CD4-positive, alpha-beta T cell treated with Interleukin-17A for 1 hour (primary cell): ENCODE results near the gene DYNC2H1.
"Not testable (repeated sequence)": the region's sequence is repeated elsewhere in the genome, so short reads cannot be mapped to it uniquely, and the experiment has no call there.

ENCODE experiments used
- DNase-seq: peaks from one replicate; pipeline ENCODE4 v3.0.0-alpha.2; 2020

Gene DYNC2H1

DNA sequence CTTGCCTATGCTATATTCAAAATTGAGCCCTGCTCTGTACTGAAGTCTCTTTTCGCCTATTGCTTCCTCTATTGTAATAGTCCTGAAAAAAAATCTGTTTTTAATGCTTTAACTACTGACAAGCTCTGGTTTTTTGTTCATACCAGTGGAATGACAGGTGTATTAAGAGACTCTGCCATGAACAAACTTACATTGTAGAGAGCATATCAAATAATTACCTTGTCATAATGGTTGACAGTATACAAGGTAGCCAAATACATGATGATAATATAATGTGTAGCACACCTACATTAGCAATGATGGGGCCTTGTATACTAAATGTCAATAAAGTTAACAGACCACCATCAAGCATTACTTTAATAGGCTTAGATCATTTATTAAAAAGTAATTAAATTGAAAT lies 175.0 kb downstream of the DYNC2H1 start:
- DNase-seq = no peak

DNA sequence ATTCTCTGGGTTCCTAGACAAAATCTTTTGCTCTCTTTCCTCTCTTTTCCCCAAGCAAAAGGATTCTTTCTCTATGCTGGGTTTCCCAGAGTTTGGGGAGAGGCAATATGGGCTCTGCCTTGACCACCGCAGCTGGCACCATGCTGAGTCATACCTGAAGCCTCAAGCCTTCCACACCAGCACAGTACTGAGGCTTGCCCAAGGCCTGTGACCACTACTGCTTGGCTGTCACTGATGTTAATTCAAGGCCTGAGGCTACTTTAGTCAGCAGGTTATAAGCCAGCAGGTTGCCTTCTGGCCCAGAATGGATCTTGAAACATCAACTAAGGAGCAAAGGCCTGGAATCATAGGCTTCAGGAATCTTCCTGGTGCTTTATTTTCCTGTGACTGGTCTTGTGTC lies 185.3 kb downstream of the DYNC2H1 start:
- DNase-seq = no peak

DNA sequence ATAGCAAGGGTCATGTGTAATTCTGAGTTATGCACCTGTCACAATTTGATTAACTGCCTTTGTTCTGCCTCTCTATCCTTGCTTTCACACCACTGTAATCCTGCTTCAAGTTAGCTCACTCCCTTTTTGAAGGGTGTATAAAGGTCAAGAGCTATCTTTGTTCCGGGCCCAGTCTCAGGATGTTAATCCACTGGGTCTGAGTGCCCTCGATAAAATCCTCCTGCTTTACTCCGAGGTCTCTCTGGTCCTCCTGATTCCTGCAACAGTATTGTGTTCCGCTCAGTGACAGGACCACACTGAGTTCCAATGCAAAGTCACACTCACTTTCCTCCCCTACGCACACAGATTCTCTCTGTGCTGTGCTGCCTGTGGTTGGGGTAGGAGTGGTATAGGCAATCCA lies 186.5 kb downstream of the DYNC2H1 start:
- no peak for DNase-seq

DNA sequence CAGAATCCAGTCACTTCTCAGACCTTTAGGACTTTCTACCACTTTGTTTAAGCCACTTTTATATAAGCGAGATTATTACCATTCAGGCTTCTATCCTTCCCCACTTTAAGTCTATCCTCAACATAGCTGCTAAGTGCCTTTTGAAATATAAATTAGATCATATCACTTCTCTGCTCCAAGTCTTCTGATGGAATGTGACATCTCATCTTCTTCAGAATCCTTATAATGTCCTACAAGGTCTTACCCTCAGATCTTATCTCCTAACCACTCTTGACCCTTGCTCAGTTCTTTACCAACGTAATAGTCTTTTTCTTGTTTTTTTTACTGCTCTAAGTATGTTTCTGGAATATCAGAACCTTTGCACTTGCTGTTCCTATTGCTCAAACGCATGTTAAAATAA lies 188.7 kb downstream of the DYNC2H1 start:
- no peak for DNase-seq

DNA sequence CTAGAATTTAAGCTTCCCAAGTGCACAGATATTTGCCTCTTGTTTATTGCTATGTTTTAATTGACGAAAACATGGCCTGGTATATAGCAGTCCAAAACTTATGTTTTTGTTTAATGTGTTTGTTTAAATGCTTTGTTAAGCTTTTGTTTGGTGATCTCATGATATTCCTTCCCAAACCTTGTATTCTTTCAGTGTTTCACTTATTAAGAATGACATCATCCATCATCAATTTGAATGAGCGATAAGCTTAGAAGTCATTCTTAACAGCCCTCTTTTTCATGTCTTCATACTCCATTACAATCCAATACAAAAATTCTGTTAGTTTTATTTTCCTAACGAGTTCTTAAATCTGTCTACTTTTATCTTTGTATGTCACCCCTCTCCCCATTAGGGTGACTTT lies 206.0 kb downstream of the DYNC2H1 start:
- DNase-seq = no peak

DNA sequence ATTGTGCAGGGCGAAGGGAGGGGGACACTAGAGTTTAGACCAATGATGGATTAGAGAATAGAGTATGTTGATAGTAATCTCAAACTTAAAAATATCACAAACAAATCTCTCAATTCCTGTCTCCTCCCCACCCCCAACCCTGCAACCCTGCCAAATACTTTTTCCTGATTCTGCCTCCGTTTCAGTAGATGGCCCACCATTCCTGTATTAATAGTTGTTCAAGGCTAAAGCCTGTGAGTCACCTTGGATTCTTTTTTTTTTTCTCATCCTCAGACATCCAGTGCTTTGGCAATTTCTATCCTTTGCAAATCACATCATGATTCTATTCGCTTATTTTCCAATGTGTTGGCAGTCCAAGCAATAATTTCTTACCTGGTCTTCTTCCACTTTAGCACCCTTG lies 207.9 kb downstream of the DYNC2H1 start:
- DNase-seq = no peak

DNA sequence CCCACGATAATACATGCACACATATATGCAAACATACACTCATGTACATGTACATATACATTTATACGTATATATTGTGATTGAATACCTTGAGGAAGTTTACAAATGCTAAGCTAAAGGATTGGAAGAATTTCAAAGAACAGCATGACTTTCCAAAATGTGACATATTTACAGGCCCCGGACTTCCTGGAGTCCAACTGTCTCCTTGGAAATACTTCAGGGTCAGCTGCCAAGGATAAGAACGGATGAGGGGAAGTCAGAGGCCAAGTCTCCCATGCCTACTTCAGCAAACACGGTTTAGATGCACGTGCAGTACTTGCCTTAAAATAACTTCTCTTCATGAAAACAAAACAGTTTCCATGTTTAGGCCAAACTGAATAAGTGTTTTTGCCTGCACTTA lies 213.6 kb downstream of the DYNC2H1 start:
- no peak for DNase-seq

DNA sequence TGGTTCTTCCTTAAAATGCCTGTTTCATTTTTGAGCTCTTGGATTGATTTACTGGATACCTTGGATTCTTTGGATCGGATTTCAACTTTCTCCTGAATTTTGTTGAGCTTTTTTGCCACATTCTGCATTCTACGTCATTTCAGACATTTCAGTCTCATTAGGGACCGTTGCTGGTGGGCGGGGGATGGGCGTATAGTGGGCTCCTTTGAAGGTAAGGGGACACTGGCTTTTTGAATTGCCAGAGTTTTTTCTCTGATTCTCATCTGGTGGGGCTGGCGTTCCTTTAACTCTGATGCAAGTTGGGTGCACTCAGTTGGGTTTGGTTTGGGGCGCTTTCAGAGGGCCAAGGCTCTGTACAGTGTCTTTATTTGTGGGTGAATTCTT lies 216.5 kb downstream of the DYNC2H1 start:
- no peak for DNase-seq

DNA sequence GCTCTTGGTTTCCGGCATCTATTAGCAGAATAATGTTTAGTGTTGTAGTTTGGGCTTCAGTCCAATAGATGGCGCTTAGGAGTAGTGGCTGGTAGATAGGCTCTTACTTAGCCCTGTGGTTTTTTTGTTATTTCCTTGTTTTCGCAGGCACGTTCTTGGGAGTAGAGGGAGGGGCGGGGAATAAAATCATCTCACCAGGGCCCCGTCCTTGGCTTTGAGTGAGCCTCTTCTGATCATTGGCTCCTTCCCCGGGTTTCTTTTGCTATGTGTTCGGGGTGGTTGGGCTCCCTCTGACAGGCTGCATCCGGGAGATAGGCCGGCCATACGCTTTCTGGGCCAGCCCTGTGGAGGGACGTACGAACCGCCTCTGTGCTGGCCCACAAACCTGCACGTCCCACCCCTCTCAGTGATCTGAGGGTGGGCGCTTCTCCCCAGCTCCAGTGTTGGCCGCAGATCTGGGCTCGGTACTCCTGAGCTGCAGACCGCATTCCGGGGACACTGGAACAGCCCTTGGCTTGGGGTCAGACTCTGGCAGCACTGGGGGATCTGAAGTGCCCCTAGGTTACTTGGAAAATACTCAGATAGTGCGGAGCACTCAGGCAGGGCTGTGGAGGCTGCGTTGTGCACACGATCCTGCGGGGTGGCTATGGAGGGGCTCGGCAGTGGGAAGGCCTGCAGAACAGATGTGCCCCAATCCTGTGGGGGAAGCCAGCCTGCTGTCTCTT lies 217.0 kb downstream of the DYNC2H1 start:
- peak; percentile 68 for DNase-seq

DNA sequence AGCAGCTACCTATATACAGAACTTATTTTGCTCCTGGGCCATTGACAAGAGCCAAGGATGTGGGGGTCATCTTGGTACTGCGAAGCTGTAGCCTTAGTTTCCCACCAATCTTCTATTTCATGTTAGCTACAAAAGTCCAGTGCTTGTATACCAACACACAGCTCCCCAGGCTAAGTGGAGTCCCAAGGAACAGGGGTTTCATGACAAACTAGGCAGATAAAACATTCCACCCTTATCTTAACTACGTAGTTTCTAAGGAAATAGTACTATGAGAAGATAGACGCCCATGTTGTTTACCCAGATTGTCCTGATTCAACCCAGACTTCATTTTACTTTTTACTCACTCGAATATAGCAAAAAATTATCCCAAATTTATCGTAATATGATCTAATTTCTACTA lies 218.5 kb downstream of the DYNC2H1 start:
- no peak for DNase-seq

DNA sequence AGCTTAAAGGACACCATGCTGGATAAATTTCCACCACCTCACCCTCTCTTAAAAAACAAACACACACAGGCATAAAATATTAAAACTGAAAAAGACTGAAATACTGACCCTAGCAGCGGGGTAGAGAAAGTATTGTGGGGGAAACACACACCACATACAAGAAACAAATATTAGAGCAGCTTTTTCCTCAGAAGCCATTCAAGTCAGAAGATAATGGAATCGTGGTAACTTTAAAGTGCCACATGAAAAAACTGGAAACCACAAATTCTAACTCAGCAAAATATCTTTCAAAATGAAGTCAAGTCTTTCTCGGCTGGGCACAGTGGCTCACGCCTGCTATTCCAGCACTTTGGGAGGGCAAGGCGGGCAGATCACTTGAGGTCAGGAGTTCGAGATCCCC lies 223.2 kb downstream of the DYNC2H1 start:
- DNase-seq = no peak

DNA sequence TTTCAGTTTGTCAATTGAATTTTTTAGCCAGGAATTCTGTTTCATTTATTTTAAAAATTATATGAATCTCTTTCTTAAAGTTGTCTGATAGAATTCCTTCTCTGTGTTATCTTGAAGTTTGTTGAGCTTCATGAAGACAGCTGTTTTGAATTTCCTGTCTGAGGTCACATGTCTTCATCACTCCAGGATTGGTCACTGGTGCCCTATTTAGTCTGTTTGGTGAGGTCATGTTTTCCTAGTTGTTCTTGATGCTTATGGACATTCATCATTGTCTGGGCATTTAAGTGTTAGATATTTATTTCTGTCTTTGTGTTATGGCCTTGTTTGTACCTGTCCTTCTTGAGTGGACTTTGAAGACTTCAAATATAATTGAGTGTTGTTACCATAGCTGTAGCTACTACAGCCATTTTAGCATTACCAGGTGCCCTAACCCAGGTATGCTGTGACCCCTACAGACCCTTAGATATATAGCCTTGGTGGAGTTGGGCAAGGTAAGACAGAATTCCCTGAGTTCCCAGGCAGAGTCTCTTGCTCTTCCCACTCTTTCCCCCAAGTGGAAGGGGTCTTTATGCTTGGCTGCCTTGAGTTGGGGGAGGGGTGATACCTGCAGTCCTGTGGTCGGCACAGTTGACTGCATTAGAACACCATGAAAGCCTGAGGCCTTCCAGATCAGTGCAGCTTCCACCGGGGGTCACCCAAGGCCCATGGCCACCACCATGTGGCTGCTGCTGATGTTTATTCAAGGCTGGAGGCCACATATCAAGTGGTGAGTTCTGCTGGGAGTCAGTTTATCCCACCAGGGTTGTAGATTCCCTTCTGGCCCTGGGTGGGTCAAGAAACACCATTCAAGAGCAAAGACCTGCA lies 229.6 kb downstream of the DYNC2H1 start:
- DNase-seq = no peak

DNA sequence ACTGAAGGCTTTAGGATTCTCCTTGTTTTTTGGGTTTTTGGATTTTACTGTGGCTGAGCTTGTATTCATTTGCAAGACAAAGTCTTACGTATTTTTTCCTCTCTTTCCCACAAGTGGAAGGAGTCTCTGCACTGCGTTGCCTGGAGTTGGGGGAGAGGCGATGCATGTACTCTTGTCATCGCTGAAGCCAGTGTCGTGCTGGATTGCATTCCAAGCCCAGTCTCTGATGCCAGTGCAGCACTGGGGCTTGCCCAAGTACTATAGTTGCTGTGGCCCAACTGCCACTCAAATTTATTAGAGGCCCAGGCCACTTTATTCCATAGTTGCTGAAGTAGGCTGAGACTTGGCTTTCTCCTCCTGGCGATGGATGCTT lies 230.2 kb downstream of the DYNC2H1 start:
- no peak for DNase-seq

DNA sequence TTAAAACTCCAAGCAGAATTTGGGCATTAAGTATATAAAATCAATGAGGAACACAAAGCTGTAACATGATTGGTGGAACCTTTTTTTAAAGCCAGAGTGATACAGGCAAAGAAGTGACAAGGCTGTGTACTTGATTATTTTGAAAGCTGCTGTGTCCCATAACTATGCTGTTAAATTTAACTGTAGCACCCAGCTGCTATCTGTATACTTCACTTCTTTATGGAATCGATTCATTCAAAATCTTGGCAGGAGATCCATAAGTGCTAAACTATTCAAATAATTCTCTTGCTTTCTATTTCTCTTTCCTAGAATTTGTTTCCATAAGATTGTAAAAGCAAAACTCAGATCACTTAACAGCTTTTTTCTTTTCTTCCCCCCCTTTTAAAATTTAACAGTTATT lies 231.7 kb downstream of the DYNC2H1 start:
- no peak for DNase-seq

DNA sequence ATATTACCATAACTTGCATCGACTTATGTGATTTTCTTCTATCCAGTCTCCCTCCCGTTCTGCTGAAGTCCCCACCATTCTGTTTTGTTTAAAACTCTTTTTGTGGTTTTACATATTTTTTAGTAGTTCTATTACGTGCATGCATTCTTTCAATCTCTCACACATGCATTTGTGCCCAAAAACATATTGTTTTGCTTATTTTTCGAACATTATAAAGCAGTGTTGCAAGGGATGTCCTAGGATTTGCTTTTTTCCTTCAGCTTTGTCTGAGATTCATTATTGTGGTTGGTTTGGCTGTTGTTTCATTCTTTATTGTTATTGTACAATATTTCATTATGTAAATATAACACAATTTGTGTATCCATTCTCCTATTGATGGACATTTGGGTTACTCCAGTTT lies 235.7 kb downstream of the DYNC2H1 start:
- no peak for DNase-seq

DNA sequence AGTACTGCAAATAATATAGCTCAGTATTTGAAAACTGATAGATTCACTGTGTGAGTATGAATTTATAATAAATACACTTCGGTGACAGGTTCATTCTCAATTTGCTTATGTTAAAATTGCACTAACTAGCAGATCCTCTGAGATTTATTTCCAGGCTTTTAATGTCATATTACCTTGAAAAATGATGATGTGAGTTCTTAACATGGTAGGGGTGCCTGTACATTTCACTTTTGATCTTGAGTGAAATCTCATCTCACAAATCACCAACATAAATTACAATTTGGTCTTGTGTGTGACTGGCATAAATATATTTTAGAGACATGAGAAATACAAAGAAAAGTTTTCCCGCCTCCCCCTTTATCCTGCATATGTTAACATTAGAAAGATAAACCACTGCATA lies 240.4 kb downstream of the DYNC2H1 start:
- DNase-seq = no peak

DNA sequence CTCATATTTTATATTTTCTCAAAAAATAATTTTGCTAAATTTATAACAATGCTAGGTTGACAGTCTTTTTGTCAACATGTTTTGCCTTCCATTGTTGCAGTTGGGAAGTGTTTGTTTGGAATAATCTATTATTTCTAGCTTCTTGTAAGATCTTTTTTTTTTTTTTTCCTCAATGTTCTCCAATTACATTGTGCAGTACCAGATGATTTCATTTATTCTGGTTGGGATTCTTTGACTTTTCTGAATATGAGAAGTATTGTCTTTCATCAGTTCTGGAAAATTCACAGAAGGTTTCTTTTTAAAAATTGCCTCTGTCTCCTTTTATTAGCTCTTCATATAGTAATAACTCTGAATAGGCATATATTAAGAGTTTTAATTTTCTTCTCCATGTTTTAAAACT lies 245.4 kb downstream of the DYNC2H1 start:
- DNase-seq = no peak

DNA sequence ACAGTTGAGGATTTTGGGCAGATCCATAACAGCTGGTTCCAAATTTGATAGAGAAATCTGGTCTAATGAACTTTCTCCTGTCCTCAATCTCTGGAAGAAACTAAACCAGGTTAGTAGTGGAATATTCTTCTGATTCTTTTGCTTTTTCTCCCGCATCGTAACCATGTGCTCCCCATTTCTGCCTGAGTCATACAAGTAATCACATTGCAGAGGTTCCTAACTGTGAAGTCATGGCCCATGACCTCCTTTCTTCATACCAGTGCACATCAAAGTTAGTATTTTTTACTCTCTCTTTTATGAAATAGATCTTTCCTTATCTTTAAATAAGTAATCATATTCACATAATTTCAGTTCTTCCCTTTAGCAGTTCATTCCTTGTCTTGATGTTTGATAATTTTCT lies 249.0 kb downstream of the DYNC2H1 start:
- no peak for DNase-seq

DNA sequence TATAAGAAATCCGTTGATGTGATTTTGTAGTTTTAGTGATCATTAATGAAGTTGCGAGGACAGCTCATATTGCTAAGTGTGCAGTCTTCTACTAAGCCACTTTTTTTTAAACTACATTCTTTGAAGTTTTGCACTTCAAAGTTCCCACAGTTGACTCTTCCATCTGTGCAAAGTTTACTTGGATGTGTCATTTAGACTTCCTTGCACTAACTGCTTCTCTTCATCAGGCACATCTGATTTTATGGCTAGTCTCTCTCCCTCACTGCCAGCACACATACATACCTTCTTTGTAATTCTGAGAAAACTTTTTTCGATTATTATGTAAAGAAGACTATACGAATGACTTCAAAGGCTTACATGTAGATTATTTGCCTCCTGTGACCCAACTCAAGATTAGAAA lies 250.0 kb downstream of the DYNC2H1 start:
- no peak for DNase-seq

DNA sequence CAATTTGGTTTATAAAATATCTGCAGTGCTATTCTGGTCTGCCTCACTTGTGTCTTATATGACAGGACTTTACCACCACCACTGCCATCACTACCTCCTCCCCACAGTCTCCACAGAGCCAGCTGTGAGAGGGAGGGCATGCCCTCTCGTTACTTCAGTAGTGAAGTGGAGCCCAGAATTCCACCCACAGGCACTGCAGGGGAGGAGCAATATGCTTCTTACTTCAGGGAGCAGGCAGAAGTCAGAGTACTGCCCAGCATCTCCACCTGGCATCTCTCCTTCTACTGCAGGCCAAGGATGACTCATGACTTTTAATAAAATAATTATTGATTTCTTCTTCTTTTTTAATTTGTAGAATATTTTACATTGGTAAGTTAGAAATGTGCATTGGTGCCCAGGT lies 255.5 kb downstream of the DYNC2H1 start:
- no peak for DNase-seq

DNA sequence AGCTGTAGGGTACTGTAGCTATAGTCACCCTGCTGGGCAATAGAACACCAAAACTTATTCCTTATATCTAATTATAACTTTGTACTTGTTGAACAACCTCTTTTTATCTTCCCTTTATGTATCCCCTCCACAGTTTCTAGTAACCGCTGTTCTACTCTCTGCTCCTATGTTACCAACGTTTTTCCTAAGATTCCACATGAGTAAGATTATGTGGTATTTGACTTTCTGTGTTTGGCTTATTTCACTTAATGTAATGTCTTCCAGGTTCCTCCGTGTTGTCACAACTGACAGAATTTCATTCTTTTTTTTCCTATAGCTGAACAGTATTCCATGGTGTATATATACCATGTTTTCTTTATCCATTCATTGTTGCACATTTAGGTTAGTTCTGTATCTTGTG lies 258.4 kb downstream of the DYNC2H1 start:
- no peak for DNase-seq

DNA sequence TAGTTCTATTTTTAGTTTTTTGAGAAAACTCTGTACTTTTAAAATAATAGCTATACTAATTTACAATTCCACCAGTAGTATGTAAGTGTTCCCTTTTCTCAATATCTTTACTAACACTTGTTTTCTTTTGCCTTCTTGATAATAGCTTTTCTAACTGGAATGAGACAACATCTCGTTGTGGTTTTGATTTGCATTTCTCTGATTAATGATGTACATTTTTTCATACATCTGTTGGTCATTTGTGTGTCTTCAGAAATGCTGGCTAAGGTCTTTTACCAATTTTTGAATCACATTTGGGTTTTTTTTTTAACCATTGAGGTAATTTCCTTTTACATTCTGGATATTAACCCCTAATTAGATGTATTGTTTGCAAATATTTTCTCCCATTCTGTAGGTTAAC lies 258.9 kb downstream of the DYNC2H1 start:
- no peak for DNase-seq

DNA sequence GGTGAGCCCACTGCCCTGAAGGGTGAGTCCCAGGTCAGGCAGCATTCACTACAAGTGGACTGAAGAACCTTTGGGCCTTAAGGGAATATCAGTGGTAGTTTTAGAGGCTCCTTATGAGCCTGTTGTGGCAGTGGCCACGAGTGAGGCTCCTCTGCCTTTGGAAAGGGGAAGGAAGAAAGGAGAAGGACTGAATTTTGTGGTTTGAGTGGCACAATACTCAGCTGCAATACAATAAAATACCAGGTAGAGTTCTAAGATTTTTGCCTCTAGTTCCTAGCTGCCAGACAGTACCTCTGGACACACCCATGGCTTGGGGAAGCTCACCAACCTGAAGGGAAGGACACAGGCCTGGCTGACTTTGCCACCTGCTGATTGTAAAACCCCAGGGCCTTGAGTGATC lies 260.9 kb downstream of the DYNC2H1 start:
- no peak for DNase-seq

DNA sequence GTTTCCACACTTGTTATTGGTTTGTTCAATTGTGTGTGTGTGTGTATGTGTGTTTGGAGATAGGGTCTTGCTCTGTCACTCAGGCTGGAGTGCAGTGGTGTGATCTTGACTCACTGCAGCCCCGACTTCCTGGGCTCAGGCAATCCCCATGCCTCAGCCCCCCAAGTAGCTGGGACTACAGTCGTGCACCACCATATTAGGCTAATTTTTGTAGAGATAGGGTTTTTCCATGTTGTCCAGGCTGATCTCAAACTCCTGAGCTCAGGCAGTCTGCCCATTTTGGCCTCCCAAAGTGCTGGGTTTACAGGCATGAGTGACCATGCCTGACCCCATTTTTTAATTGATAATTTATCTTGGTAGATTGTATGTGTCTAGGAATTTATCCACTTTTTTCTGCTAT lies 263.7 kb downstream of the DYNC2H1 start:
- DNase-seq = no peak

DNA sequence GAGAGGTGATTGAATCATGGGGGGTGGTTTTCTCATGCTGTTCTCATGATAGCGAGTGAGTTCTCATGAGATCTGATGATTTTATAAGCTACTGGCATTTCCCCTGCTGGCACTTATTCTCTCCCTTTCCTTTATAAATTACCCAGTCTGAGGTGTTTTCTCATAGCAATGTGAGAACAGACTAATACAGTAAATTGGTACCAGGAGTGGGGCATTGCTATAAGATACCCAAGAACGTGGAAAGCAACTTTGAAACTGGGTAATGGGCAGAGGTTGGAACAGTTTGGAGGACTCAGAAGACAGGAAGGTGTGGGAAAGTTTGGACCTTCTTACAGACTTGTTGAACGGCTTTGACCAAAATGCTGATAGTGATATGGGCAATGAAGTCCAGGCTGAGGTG lies 265.0 kb downstream of the DYNC2H1 start:
- DNase-seq = not testable (repeated sequence)
